Fibroblast of lung (primary cell): Measurements from ENCODE around the gene SLC4A9. TPM values are rescaled to one million over a fixed set of nuclear protein-coding genes. Genes with fewer than 3 reads are reported as not detected.

Source experiments
- DNase-seq, 2 donors: peaks; one replicate each; pipeline versions ENCODE4 v3.0.0 to v3.0.0-alpha.2; 2010; ENCODE audit warnings: low read depth in 2 of 2
- H2AFZ ChIP-seq: 2 replicates; pipeline ENCODE4 v1.5.1; 2012; ENCODE audit warnings: low read length, control low read depth, inconsistent platforms
- H3K27ac ChIP-seq: 2 replicates; pipeline ENCODE4 v1.5.1; 2011; ENCODE audit warnings: low read length, control low read depth; ENCODE audit not compliant: insufficient read depth
- H3K27me3 ChIP-seq: 2 replicates; pipeline ENCODE4 v1.5.1; 2011; ENCODE audit warnings: mild to moderate bottlenecking, low read length; ENCODE audit not compliant: control insufficient read depth, insufficient read depth
- H3K36me3 ChIP-seq: 2 replicates; pipeline ENCODE4 v1.5.1; 2011; ENCODE audit warnings: low read length; ENCODE audit not compliant: control insufficient read depth, insufficient read depth
- H3K4me1 ChIP-seq: 2 replicates; pipeline ENCODE4 v1.5.1; 2011; ENCODE audit warnings: low read length; ENCODE audit not compliant: control insufficient read depth, insufficient read depth; ENCODE audit errors: extremely low read depth
- H3K4me2 ChIP-seq: 2 replicates; pipeline ENCODE4 v1.5.1; 2011; ENCODE audit warnings: low read length, control low read depth; ENCODE audit not compliant: insufficient read depth; ENCODE audit errors: extremely low read depth
- H3K4me3 ChIP-seq, 4 experiments: fragments of 200-600 bp in 1 of 4; sonication (generic) in 1 of 4; replicated peaks in 1 of 4; 2 replicates each; pipeline ENCODE4 v1.5.1; 2011 to 2016; ENCODE audit warnings: low read length in 4 of 4, low read depth in 3 of 4, mild to moderate bottlenecking in 3 of 4, control low read depth in 2 of 4, inconsistent platforms in 1 of 4, mixed read lengths in 1 of 4; ENCODE audit not compliant: insufficient read depth in 1 of 4; ENCODE audit errors: control extremely low read depth in 1 of 4
- H3K79me2 ChIP-seq: 2 replicates; pipeline ENCODE4 v1.5.1; 2012; ENCODE audit warnings: mild to moderate bottlenecking, low read length, inconsistent platforms; ENCODE audit not compliant: control insufficient read depth, insufficient read depth
- H3K9ac ChIP-seq: 2 replicates; pipeline ENCODE4 v1.5.1; 2011; ENCODE audit warnings: mild to moderate bottlenecking, low read length, control low read depth; ENCODE audit not compliant: insufficient read depth
- H3K9me3 ChIP-seq: 2 replicates; pipeline ENCODE4 v1.5.1; 2012; ENCODE audit warnings: low read depth, low read length; ENCODE audit not compliant: control insufficient read depth, insufficient read depth
- H4K20me1 ChIP-seq: 2 replicates; pipeline ENCODE4 v1.5.1; 2011; ENCODE audit warnings: low read length; ENCODE audit not compliant: control insufficient read depth, insufficient read depth; ENCODE audit errors: extremely low read depth
- CTCF ChIP-seq, 2 donors: IDR thresholded peaks in 1 of 2; conservative IDR thresholded peaks in 1 of 2; 1 replicate in 1 of 2; 2 replicates in 1 of 2; pipeline ENCODE4 v1.5.1; 2011 to 2012; ENCODE audit warnings: low read length in 2 of 2, control low read depth in 1 of 2, inconsistent platforms in 1 of 2, low read depth in 1 of 2, mild to moderate bottlenecking in 1 of 2
- EZH2 ChIP-seq: IDR thresholded peaks from 2 replicates; pipeline ENCODE4 v1.5.1; 2012; ENCODE audit warnings: low read length, control low read depth, mild to moderate bottlenecking; ENCODE audit errors: missing control alignments
- polyA minus RNA-seq: library from RNA; depleted of rRNA, polyadenylated mRNA; stranded (reverse); fragments of >200 nt; gene quantifications from 2 replicates; pipeline ENCODE4 v1.2.3, GENCODE V29; 2011; ENCODE audit warnings: low replicate concordance
- polyA plus RNA-seq, 2 donors: library from polyadenylated mRNA; depleted of rRNA in 1 of 2; stranded (reverse) in 1 of 2; unstranded in 1 of 2; fragments of >200 nt; gene quantifications; 2 replicates each; pipeline ENCODE4 v1.2.1, GENCODE V29; 2011 to 2012; ENCODE audit warnings: missing spikeins in 1 of 2
- total RNA-seq: library from RNA; depleted of rRNA; stranded (reverse); fragments of >200 nt; gene quantifications from 2 replicates; pipeline ENCODE4 v1.2.1, GENCODE V29; 2014

SLC4A9 gene
- not detected in 2 replicates for total RNA-seq
- polyA plus RNA-seq: not detected in 2 replicates
- polyA plus RNA-seq (2012): not detected in 2 replicates
- polyA minus RNA-seq: not detected in 2 replicates

- no peak within 1 kb of the TSS for H3K27ac ChIP-seq
- H3K9me3 ChIP-seq: no peaks in the 10 kb centered on the region
- no peaks in the 10 kb centered on the region for H4K20me1 ChIP-seq
- no peak for DNase-seq
- no peak within 1 kb of the TSS for H2AFZ ChIP-seq
- peaks cover 7% of the 10 kb centered on the region for H3K27me3 ChIP-seq
- TF ChIP-seq EZH2: no peak
- TF ChIP-seq CTCF (conservative IDR thresholded peaks at IDR 0.05 in 1 of 2, IDR thresholded peaks at IDR 0.05 in 1 of 2; ENCODE audit: low read depth in 1 of 2, low read length in 2 of 2): no peak
- H3K4me2 ChIP-seq: no peak within 1 kb of the TSS
- no peak within 1 kb of the TSS for H3K9ac ChIP-seq
- H3K4me1 ChIP-seq: peaks cover 5% of the 10 kb centered on the region
- H3K79me2 ChIP-seq: no peaks in the 10 kb centered on the region
- no peak within 1 kb of the TSS for H3K4me3 ChIP-seq
- no peaks in the 10 kb centered on the region for H3K36me3 ChIP-seq
Observed at GRCh38 chr5:140360101-140360500, at the start of gene SLC4A9. Gene SLC4A9, plus strand, starts transcription at chr5:140360194. Its CDS starts 43 bp downstream, at chr5:140360237.

GRCh38 chr5:140310434-140310833, 49.6 kb upstream of the SLC4A9 start:
- no peak overlapping the region for H2AFZ ChIP-seq
- peak in 1 of 2 donors; percentile 53 for DNase-seq
- H3K36me3 ChIP-seq: no peaks in the 10 kb centered on the region

GRCh38 chr5:140311011-140311467, 49.0 kb upstream of the SLC4A9 start:
- Histone ChIP-seq H3K27me3 (no peaks in the 10 kb centered on the region), H3K4me3 (no peak overlapping the region), H3K9me3 (no peaks in the 10 kb centered on the region), H3K4me2 (peak overlapping the region; percentile 38), H3K9ac (no peak overlapping the region), H3K79me2 (no peaks in the 10 kb centered on the region), H3K36me3 (no peaks in the 10 kb centered on the region), H3K27ac (peak overlapping the region; percentile 69), H4K20me1 (no peaks in the 10 kb centered on the region), H3K4me1 (peaks cover 17% of the 10 kb centered on the region), H2AFZ (no peak overlapping the region)
- TF ChIP-seq EZH2: no peak
- TF ChIP-seq CTCF (conservative IDR thresholded peaks at IDR 0.05 in 1 of 2, IDR thresholded peaks at IDR 0.05 in 1 of 2; ENCODE audit: low read depth in 1 of 2, low read length in 2 of 2): no peak
- DNase-seq: peak; percentile 89 to 97

More at GRCh38 chr5:140310434-140310833, 49.6 kb upstream of the SLC4A9 start:
- Histone ChIP-seq H3K9me3 (no peaks in the 10 kb centered on the region), H3K27ac (peak overlapping the region; percentile 69), H3K79me2 (no peaks in the 10 kb centered on the region), H3K9ac (no peak overlapping the region), H3K4me1 (peaks cover 17% of the 10 kb centered on the region), H3K4me3 (no peak overlapping the region), H3K27me3 (no peaks in the 10 kb centered on the region), H4K20me1 (no peaks in the 10 kb centered on the region), H3K4me2 (no peak overlapping the region)
- TF ChIP-seq EZH2: no peak
- TF ChIP-seq CTCF (conservative IDR thresholded peaks at IDR 0.05 in 1 of 2, IDR thresholded peaks at IDR 0.05 in 1 of 2; ENCODE audit: low read depth in 1 of 2, low read length in 2 of 2): no peak
